ENCODE results near the gene IFNGR1.

GRCh38 chr6:137166247-137167098, 52.7 kb downstream of the IFNGR1 start:
- no peak for TF ChIP-seq CTCF (IDR thresholded peaks at IDR 0.05; ENCODE audit: borderline replicate concordance, extremely low read depth, low read length, poor library complexity, severe bottlenecking)
- TF ChIP-seq EZH2 (IDR thresholded peaks at IDR 0.05; ENCODE audit: borderline replicate concordance, low read depth, low read length, severe bottlenecking): no peak

Measured in DND-41 (cell line).